ENCODE measurements around the gene LRFN4. TPM values are rescaled to one million over a fixed set of nuclear protein-coding genes. Genes with fewer than 3 reads are reported as not detected.
A peak's percentile ranks its signal among the peaks of the same experiment; 100 is the strongest.

LRFN4 gene
- total RNA-seq, 1 experiment from 2014 or later, result 30.3 TPM

DNA sequence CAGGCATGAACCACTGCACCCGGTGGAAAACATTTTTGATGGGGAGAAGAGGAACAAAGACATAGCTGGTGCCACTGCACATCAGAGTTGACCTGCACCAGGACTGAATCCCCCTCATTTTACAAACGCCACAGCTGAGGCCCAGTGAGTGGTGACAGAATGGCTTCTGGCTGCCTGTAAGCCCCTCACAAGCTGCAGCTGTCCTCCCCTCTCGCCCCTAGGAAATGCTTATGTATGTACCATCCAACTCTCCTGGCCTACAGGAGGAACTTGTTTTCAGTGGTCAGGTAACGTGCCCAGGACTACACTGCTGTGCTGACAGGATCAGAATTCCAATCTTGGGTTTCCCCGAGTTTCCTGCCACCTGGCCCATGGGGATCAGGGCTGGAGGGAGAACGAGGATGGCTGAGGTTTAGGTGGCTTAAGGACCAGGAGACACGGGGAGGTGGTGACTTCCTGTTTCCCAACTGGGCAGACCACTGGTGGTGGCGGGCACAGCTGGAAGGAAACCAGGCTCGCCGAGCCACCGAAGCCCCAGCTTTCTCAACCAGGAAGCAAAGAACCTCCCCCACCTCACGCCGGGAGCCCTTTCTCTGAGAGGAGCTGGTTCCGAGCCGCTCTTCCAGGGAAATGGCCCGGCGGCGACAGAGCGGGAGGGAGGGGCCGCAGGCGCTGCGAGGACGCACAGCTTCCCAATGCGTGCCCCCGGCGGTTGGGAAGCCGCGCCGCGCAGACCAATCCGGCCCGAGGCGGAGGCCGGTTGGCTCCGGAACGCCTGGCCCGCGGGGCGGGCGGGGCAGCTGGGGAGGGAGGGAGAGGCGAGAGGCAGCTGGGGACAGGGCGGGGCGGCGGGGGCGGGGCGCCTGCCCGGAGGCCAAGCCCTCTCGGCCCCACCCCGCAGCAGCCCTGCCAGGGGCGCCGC, 1.0 kb upstream of the LRFN4 start:
- Mint-ChIP-seq H3K4me3 (ENCODE audit: low read depth, unreplicated experiment) (peak overlapping the region; percentile 93), H3K9me3 (ENCODE audit: low read depth, unreplicated experiment) (no peaks in the 10 kb centered on the region), H3K27me3 (ENCODE audit: unreplicated experiment) (no peaks in the 10 kb centered on the region), H3K27ac (ENCODE audit: unreplicated experiment) (peak overlapping the region; percentile 72), H3K36me3 (ENCODE audit: insufficient read depth, unreplicated experiment) (peaks cover 47% of the 10 kb centered on the region), H3K4me1 (ENCODE audit: low read depth, unreplicated experiment) (peaks cover 10% of the 10 kb centered on the region)
- intact Hi-C loops (cut with micrococcal nuclease; ENCODE audit: unreplicated experiment), result no loop called here
- TSS peak; percentile 96 for BruUV-seq (replicated peaks)
- no peak for TF ChIP-seq CTCF (IDR thresholded peaks at IDR 0.05; ENCODE audit: unreplicated experiment)
- DNase-seq, result peak; percentile 96
- CTCF ChIA-PET, result interaction anchor here (0.6 to 1.2 kb wide), 6 partner anchors 10 to 447 kb away, joined by 3 to 5 read pairs (median 4); partner anchors contain the start of genes RCE1 and SSH3

- peak; percentile 14 for DNase-seq
- peaks cover 10% of the 10 kb centered on the region for H3K4me1 Mint-ChIP-seq (ENCODE audit: low read depth, unreplicated experiment)
- CTCF ChIA-PET, result no interaction called here
- peaks cover 41% of the 10 kb centered on the region for H3K36me3 Mint-ChIP-seq (ENCODE audit: insufficient read depth, unreplicated experiment)
- H3K27me3 Mint-ChIP-seq (ENCODE audit: unreplicated experiment), result no peaks in the 10 kb centered on the region
- peak overlapping the region; percentile 93 for H3K4me3 Mint-ChIP-seq (ENCODE audit: low read depth, unreplicated experiment)
- no peaks in the 10 kb centered on the region for H3K9me3 Mint-ChIP-seq (ENCODE audit: low read depth, unreplicated experiment)
- TF ChIP-seq CTCF (IDR thresholded peaks at IDR 0.05; ENCODE audit: unreplicated experiment), result no peak
- peak overlapping the region; percentile 69 for H3K27ac Mint-ChIP-seq (ENCODE audit: unreplicated experiment)
- intact Hi-C loops (cut with micrococcal nuclease; ENCODE audit: unreplicated experiment), result no loop called here
- BruUV-seq (replicated peaks), result no TSS peak
Observed at GRCh38 chr11:66857234-66857926, 516 bp downstream of the LRFN4 start.

- BruUV-seq (replicated peaks), result no TSS peak
- CTCF ChIA-PET, result no interaction called here
- Mint-ChIP-seq H3K4me3 (ENCODE audit: low read depth, unreplicated experiment) (peak overlapping the region; percentile 93), H3K9me3 (ENCODE audit: low read depth, unreplicated experiment) (no peaks in the 10 kb centered on the region), H3K4me1 (ENCODE audit: low read depth, unreplicated experiment) (peaks cover 10% of the 10 kb centered on the region), H3K36me3 (ENCODE audit: insufficient read depth, unreplicated experiment) (peaks cover 44% of the 10 kb centered on the region), H3K27ac (ENCODE audit: unreplicated experiment) (peak overlapping the region; percentile 69), H3K27me3 (ENCODE audit: unreplicated experiment) (no peaks in the 10 kb centered on the region)
- no peak for DNase-seq
- no peak for TF ChIP-seq CTCF (IDR thresholded peaks at IDR 0.05; ENCODE audit: unreplicated experiment)
- intact Hi-C loops (cut with micrococcal nuclease; ENCODE audit: unreplicated experiment), result no loop called here
Observed at GRCh38 chr11:66857927-66858185, 992 bp downstream of the LRFN4 start.

- BruUV-seq (replicated peaks), result TSS peak; percentile 48
- peaks cover 10% of the 10 kb centered on the region for H3K4me1 Mint-ChIP-seq (ENCODE audit: low read depth, unreplicated experiment)
- H3K27ac Mint-ChIP-seq (ENCODE audit: unreplicated experiment), result peak overlapping the region; percentile 69
- peaks cover 49% of the 10 kb centered on the region for H3K36me3 Mint-ChIP-seq (ENCODE audit: insufficient read depth, unreplicated experiment)
- CTCF ChIA-PET, result no interaction called here
- intact Hi-C loops (cut with micrococcal nuclease; ENCODE audit: unreplicated experiment), result no loop called here
- peak overlapping the region; percentile 93 for H3K4me3 Mint-ChIP-seq (ENCODE audit: low read depth, unreplicated experiment)
- no peaks in the 10 kb centered on the region for H3K9me3 Mint-ChIP-seq (ENCODE audit: low read depth, unreplicated experiment)
- no peak for DNase-seq
- no peaks in the 10 kb centered on the region for H3K27me3 Mint-ChIP-seq (ENCODE audit: unreplicated experiment)
- TF ChIP-seq CTCF (IDR thresholded peaks at IDR 0.05; ENCODE audit: unreplicated experiment), result no peak
Observed at GRCh38 chr11:66858186-66858938, 1.5 kb downstream of the LRFN4 start.
